Left ventricle myocardium superior (tissue), 1 donor: ENCODE data around the gene TVP23C. TPM values are rescaled to one million over a fixed set of nuclear protein-coding genes. Genes with fewer than 3 reads are reported as not detected.
A peak's percentile ranks its signal among the peaks of the same experiment; 100 is the strongest.
"Not testable (repeated sequence)": the region's sequence is repeated elsewhere in the genome, so short reads cannot be mapped to it uniquely, and the experiment has no call there.

Source experiments
- ATAC-seq: fragments of 200-7000 bp; cut with Tn5 transposase; one replicate; pipeline ENCODE4 v1.9.1; 2020; ENCODE audit warnings: mild to moderate bottlenecking, moderate library complexity
- DNase-seq: peaks from one replicate; pipeline ENCODE4 v3.0.0-alpha.2; 2020
- intact Hi-C: fragments of 100-400 bp; cut with micrococcal nuclease; formaldehyde crosslinking; loops from one replicate; pipeline ENCODE4 v1.11.0; 2022
- long read RNA-seq: library from polyadenylated mRNA; unstranded; transcript quantifications from one replicate; pipeline ENCODE4 v2.0.0, GENCODE V29; 2021
- total RNA-seq: library from RNA; stranded (reverse); fragmentation: NEBNext Ultra II Directional; extraction: Animal tissue kit (Norgen Biotek cat#: 25700); gene quantifications from one replicate; pipeline ENCODE4 v1.2.1, GENCODE V29; 2021
- donor health status: DM: no; HTN: yes; CAD: no; lungs with severe emphysema.

TVP23C gene
- 2.5 TPM for total RNA-seq
- long read RNA-seq = 0 reads

DNA sequence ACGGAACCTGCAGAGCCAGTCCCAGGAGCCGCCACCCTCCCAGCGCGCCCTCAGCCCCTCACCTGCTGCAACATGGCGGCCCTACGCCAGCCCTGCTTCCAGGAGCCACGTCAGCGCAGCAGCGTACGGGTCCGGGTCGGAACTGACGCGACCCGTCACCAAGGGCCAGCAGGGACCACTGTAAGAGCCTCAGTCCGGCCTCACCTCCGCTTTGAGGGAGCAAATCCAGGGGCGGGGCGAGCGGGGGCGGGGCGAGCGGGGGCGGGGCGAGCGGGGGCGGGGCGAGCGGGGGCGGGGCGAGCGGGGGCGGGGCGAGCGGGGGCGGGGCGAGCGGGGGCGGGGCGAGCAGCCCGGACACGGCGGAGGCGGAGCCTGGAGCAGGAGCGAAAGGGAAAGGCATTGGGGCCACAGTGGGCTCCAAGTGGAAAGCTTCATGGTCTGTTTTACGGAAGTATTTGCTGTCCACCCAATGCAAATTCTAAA is at the start of gene TVP23C:
TSS of gene TVP23C (minus strand) at position 109 of the 483 bp plus-strand sequence. CDS start at position 74, 35 bp downstream.
- DNase-seq (peak; percentile 82), ATAC-seq (peak; percentile 86)
- intact Hi-C loops = not testable (repeated sequence)

DNA sequence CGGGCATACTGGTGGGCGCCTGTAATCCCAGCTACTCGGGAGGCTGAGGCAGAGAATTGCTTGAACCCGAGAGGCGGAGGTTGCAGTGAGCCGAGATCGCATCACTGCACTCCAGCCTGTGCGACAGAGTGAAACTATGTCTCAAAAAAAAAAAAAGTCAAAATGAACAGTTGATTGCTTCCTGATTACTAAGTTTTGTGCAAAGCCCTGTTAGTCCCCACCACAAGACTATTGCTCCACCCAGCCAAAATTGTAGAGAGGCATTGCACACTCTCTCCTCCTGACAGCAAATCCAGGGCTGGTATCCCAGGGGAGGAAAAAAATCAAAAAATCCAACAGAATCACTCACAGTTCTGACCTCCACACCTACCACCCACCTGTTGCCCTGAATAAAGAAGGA is 29.7 kb upstream of the TVP23C start:
- ATAC-seq, intact Hi-C loops, DNase-seq: not testable (repeated sequence)

DNA sequence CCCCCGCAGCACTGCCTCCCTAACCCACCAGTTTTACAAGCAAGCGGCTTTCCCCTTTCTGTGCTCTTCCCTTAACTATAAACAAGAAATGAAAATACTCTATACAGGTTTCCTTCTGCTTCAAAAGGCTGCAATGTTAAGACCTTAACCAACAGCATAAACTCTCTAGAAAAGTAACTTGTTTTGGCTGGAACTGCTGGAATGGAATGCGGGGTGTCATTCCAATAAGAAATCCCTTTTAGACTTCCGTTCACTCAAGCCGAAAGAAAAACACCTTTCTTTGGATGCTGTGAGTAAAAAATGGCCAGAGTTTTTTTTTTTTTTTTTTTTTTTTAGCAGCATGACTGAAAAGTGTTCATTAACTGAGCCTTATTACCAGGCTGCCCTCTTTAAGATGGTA is 28.7 kb upstream of the TVP23C start:
- ATAC-seq, DNase-seq, intact Hi-C loops: not testable (repeated sequence)

DNA sequence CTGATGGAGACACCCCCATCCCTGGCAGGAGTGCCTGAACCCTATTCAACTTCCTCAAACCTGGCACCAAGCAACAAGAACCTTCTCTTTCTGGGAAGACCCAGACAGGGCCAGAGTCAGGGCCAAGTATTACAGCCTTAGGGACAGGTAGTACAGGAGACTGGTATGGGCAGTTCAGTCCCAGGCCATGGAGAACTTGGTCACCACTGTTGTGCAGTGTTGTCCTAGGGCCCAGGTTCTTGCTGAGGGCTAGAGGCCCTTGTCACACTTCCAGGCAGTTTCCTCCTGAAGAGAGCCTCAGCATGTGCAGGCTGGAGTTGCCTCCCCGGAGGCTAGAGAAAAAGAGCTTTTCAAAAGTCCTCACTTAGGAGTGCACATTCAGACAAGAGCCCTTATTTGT is 27.6 kb upstream of the TVP23C start:
- ATAC-seq, DNase-seq, intact Hi-C loops: not testable (repeated sequence)

DNA sequence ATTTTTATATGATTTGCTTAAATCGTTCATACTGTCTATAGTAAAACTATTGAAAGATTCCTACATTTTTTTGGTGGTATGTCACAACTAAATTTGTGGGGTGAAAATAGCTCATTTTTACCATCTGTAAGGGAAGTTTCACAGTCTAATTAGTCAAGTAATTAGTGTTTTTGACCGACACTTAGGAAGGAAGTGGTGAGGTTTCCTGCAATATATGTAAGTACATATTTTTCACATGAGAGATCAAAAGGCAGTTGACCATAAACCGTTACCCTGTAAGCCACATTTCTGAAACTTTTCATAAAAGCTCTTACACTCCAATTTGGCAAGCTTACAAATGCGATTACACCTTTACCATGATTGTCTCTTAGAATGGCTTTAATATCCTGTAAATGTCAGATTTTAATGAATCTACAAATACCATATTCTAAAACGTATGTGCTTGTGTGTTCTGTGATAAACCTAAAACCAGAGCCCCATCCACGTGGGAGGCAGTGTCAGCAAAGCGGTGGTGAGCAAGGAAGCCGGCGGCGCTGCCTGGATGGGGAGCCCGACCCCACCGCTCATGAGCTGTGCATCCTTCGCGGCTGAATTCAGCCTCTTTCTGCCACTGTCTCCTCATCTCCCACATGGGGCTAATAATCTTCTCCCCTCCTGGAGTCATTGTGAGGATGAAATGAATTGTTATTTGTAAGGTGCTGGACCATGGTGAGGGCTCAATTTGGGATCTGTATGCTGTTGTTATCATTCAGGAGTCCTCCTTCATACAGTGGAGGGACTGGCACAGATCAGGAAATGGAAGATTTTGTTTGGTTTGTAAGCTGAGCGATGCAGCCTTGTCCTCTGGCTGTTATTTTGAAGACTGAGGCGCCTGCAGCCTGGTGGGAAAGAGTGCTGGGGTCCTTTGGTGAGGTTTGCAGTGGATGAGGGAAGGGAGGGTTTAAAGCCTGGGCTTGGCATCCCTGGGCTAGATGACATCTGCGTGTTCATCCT is 26.6 kb upstream of the TVP23C start:
- intact Hi-C loops, ATAC-seq, DNase-seq: not testable (repeated sequence)

DNA sequence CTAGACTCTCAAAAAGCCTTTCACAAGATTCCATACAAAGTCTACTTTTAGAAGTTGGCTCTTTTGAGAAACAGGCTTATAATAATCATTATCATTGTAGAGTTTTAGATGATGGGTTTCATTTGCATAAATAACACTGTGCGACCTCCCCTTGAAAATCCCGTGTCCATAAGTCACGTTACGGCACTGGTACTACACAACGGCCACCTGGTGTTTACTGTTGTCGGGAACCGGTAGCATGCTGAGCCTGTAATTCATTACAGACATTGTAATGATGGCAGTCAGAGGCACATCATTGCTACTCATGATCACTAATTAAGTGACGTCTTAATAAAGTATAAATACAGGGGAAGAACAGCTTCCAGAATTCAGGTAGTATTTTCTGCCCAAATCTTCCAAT is 24.7 kb upstream of the TVP23C start:
- ATAC-seq = not testable (repeated sequence)

DNA sequence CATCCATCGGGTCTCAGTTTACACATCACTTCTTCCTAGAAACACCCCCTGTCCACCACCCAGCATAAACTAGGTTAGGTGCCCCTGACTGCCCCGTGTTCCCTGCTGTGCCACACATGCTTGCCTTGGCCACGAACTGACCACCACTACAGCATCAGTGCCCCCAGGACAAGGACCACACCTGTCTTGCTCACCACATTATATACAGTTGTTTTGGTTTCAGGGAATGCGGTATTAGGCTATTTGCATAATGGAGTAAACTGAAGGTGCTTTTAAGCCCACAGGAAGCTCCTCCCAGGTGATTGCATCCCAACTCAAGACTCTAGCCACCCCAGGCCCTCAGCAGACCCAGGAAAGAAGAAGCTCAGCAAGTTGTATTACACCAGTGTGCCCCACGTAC is 20.0 kb upstream of the TVP23C start:
- intact Hi-C loops, ATAC-seq, DNase-seq: not testable (repeated sequence)

More for the DNA sequence above, 24.7 kb upstream of the TVP23C start:
- intact Hi-C loops, DNase-seq: not testable (repeated sequence)

DNA sequence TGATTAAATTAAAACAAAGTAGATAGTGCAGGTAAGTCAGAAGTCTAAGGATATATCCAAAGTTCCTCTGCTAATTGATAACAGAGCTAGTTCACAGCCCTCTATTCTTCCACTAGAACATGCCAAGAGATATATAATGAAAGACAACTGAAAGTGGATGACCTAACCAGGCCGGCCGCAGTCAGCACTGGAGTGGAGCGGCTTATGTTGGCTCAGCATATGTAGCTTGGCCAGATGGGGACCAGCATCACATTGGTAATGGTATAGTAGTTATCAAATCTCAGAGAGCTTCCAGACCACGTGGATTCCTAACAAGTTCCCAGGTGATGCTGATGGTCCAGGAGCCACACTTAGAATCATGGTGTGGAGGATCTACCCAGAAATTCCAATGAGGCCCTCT is 18.2 kb upstream of the TVP23C start:
- DNase-seq, intact Hi-C loops: not testable (repeated sequence)
- peak; percentile 35 for ATAC-seq

DNA sequence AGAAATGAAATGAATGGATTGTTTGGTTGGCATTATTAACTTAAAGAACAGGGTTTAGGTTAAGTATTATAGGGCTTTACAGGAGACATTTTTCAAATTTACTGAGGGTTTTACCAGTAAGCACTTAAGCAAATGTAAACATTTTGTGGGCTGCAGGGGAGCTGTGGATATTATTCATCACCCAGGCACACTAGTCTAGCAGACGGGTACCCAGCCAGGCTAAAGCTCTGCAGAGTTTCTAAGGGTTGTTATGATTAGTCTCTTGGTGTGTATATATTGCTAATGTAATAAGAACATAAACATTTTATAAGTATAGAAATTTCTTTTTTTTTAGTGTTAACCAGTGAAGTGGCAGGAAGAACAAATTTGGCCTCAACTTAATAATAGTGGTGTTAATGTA is 13.6 kb upstream of the TVP23C start:
- DNase-seq, intact Hi-C loops, ATAC-seq: not testable (repeated sequence)

DNA sequence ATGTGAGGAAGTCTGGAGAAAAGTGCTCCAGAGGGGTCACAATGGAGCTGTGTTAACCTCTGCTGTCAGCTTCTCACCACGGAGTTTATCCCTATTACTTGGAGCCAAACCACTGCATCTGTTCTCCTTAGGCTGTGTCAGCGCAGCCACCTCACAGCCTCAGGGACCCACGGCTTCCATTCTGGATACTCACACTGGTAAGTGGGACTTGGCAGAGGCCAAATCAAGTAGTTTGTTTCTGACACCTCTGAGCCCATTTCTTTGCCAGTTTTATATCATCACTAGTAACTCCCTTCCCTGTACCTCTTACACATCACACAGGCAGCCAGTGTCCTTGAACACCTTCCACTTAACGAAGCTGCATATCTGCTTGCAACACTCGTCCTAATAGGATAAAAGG is 11.4 kb upstream of the TVP23C start:
- DNase-seq = not testable (repeated sequence)

DNA sequence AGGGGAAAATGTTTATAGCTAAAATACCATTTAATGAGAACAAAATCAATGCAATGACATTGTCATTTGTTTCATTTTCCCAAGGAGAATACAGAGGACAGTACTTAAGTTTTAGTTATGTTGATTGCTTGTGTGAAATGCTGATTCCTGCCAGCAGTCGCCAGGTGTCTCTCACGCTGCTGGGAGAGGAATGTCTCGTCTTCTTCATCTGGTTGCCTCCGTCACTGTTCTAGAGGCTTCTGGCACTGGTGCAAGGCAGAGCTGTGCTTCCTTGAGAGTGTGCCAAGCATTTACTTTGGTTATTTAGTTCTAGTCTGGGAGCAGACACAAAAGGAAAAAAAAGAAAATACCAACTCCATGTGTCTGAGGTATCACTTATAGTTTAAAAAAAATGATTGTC is 10.6 kb upstream of the TVP23C start:
- intact Hi-C loops, DNase-seq: not testable (repeated sequence)
- peak; percentile 25 for ATAC-seq

More for the DNA sequence above, 11.4 kb upstream of the TVP23C start:
- ATAC-seq = peak; percentile 89
- intact Hi-C loops = not testable (repeated sequence)

DNA sequence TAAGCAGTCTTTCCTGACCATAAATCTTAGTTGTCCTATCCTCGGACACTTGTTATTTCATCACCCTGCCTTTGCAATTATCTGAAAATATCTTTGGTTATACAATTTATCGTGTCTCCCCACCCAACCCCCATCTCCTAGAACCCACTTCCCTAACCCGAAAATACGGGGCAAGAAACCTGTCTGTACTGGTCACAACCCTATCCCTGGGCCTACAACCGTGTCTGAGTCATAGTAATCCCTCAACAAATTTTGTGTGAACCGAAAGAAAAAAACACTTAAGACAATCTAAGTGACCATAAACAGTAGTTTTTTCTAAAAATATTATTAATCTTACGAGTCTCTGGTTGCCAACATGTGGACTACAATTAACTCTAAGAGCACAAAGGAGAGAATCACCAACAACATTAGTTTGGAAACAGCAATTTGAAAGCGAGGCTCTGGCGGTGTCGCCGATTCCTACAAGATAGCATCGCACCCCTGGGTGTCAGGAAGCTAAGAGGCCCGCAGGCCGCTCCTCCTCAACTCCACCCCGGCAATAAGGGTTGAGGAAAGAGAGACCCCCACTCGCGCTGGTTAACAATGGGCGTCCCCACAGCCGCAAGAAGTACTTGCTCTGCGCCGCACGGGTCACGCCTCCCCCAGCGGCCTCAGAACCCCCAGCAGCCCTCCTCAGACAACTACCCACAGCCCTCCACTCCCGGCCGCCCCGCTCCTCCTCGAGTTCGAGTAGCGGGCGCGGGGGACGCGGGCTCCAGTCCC is 489 bp downstream of the TVP23C start:
- peak; percentile 62 for ATAC-seq
- intact Hi-C loops = not testable (repeated sequence)

DNA sequence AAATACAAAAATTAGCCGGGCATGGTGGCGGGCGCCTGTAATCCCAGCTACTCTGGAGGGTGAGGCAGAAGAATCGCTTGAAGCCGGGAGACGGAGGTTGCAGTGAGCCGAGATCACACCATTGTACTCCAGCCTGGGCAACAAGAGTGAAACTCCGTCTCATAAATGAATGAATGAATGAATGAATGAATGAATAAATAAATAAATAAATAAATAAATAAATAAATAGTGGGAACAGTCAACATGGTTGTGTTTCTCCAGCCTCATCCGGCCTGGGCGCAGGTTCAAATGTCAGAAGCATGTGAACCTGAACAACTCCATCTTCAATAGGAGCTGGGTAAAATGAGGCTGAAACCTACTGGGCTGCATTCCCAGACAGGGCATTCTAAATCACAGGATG is 1.8 kb downstream of the TVP23C start:
- intact Hi-C loops = not testable (repeated sequence)

More for the DNA sequence above, 489 bp downstream of the TVP23C start:
- DNase-seq = not testable (repeated sequence)

DNA sequence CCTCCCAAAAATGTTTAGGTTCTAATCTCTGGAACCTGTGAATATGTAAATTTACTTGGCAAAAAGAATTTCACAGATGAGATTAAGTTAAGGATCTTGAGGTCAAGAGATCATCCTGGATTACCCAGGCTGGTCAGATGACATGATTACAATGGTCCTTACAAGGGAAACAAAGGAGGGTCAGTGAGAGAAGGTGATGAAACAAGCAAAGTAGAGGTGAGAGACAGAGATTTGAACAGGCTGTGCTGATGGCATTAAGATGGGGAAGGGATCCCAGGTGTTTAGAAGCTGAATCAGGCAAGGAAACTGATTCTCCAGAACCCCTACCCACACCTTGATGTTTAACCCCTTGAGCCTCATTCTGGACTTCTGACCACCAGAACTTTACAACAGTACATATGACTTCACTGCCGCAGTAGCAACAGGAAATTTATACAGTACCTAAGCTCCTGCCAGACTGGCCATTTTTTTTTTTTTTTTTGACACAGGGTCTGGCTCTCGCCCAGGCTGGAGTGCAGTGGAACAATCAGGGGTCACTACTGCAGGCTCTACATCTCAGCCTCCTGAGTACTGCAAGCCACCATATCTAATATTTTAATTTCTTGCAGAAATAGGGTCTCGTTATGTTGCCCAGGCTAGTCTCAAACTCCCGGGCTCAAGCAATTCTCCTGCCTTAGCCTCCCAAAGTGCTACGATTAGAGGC is 4.7 kb downstream of the TVP23C start:
- ATAC-seq, DNase-seq, intact Hi-C loops: not testable (repeated sequence)

More for the DNA sequence above, 1.8 kb downstream of the TVP23C start:
- ATAC-seq, DNase-seq: not testable (repeated sequence)

DNA sequence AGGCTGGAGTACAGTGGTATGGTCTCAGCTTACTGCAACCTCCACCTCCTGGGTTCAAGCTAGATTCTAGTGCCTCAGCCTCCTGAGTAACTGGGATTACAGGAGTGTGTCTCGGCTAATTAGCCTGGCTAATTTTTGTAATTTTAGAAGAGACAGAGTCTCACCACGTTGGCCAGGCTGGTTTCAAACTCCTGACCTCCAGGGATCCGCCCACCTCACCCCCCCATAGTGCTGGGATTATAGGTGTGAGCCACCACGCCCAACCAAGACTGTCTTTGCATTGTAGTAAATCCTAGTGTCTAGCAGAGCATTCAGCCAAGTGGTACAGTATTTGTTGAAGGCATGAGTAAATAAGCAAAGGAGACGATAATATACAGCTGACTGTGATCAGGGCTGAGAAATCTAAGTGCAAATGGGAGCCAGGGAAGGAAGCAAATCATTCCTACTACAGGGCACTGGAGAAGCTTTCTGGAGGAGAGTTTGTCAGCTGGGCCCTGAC is 5.9 kb downstream of the TVP23C start:
- ATAC-seq = not testable (repeated sequence)

DNA sequence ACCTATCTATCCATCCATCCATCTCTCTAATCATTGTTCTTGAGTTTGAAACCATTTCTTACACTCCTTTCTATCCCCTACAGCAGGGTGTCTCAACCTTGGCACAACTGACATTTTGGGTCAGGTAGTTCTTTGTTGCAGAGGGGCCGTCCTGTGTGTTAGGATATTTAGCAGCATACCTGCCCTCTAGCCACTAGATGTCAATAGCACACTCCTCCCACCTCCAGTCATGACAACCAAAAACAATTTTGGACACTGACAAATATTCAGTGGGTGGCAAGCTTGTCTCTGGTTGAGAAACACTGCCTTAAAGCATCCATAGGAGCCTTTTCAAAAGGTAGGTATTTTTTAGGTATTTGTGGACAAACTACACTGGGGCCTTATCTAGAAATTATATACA is 10.4 kb downstream of the TVP23C start:
- DNase-seq, intact Hi-C loops: not testable (repeated sequence)
- ATAC-seq = peak; percentile 30

More for the DNA sequence above, 5.9 kb downstream of the TVP23C start:
- DNase-seq, intact Hi-C loops: not testable (repeated sequence)

DNA sequence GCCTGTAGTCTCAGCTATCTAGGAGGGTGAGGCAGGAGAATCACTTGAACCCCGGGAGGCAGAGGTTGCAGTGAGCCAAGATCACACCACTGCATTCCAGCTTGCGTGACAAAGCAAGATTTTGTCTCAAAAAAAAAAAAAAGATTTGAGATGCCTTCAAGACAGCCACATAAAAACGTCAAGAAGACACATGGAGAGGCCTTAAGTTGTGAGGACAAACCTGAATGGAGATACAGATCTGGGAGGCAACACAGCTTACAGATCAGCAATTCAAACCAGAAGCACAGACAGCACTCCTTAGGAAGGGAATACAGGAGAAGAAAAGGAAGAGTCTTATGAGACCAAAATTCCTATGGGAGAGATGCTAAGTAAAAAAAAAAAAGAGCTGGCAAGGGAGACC is 13.7 kb downstream of the TVP23C start:
- intact Hi-C loops, DNase-seq, ATAC-seq: not testable (repeated sequence)

DNA sequence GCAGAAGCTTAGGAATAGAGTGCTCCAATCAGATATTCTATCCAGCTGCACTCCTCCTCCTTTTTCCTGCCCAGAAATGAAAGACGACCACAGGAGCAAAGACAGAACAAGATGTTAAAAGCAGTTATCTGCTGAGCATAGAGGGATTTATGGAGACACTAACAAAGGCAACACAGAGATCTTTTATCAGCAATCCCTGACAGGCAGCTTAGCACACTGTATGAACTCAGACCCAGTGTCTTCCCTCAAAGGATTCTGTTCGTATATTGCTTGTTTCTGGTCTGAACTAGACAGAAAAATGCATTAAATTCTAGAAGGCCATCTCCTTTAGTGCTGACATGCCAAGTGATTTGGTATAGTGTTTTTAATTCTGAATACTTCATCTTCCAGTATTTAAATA is 16.7 kb downstream of the TVP23C start:
- intact Hi-C loops, DNase-seq, ATAC-seq: not testable (repeated sequence)
